Gastroesophageal sphincter (tissue), 3 donors: ENCODE results near the gene MID1IP1.

Experiments used
- POLR2A ChIP-seq, 2 donors: fragments of 450-650 bp; IDR thresholded peaks; one replicate each; pipeline ENCODE4 v1.6.1; 2017; ENCODE audit warnings: antibody characterized with exemption in 2 of 2, mild to moderate bottlenecking in 2 of 2, moderate library complexity in 1 of 2
- POLR2AphosphoS5 ChIP-seq: sonication (generic); formaldehyde crosslinking; IDR thresholded peaks from one replicate; pipeline ENCODE4 v1.6.1; 2017; ENCODE audit warnings: antibody characterized with exemption
- TF ChIP-seq, protein P1 (sequence below), 4 experiments: fragments of 200-600 bp in 2 of 4; fragments of 450-650 bp in 2 of 4; sonication (generic) in 1 of 4; IDR thresholded peaks; one replicate each; pipeline ENCODE4 v1.5.1; 2017 to 2019; ENCODE audit warnings: antibody characterized with exemption in 4 of 4, mild to moderate bottlenecking in 2 of 4, moderate library complexity in 2 of 4

DNA sequence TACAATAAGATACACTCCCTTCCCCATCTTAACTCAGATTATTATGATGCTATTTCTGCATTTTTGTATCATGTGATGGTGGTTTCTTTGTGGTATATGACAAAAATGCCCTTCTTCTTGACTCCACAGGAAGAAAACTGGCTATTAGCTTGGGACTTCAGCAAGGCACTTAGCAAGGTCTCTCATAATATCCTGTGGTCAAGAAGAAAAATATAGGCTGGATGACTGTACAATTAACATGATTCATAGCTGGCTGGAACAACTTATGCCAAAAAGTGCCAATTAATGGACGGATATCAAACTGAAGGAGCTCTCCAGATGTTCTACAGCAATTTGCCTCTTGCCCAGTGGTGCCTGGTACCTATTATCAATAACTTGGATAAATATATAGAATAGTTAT is 2.3 kb upstream of the MID1IP1 start:
- TF ChIP-seq POLR2A (IDR thresholded peaks at IDR 0.05) (no peak), POLR2AphosphoS5 (no peak)
- TF ChIP-seq, protein P1, sequence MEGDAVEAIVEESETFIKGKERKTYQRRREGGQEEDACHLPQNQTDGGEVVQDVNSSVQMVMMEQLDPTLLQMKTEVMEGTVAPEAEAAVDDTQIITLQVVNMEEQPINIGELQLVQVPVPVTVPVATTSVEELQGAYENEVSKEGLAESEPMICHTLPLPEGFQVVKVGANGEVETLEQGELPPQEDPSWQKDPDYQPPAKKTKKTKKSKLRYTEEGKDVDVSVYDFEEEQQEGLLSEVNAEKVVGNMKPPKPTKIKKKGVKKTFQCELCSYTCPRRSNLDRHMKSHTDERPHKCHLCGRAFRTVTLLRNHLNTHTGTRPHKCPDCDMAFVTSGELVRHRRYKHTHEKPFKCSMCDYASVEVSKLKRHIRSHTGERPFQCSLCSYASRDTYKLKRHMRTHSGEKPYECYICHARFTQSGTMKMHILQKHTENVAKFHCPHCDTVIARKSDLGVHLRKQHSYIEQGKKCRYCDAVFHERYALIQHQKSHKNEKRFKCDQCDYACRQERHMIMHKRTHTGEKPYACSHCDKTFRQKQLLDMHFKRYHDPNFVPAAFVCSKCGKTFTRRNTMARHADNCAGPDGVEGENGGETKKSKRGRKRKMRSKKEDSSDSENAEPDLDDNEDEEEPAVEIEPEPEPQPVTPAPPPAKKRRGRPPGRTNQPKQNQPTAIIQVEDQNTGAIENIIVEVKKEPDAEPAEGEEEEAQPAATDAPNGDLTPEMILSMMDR (IDR thresholded peaks at IDR 0.05), result no peak
